CD4-positive, alpha-beta T cell treated with Interleukin-2 at 100 ng/mL for 4 hours (primary cell): ENCODE data around the gene KRT15.

Source experiments
- DNase-seq: peaks from one replicate; pipeline ENCODE4 v3.0.0-alpha.2; 2020; ENCODE audit warnings: low spot score

KRT15 gene

GRCh38 chr17:41523787-41524186 is 5.1 kb upstream of the KRT15 start:
- no peak for DNase-seq

GRCh38 chr17:41523225-41523593 is 4.5 kb upstream of the KRT15 start:
- no peak for DNase-seq

- DNase-seq: no peak
These were observed 3.9 kb upstream of the KRT15 start for GRCh38 chr17:41522301-41523224.

- no peak for DNase-seq
These were observed 3.0 kb upstream of the KRT15 start for GRCh38 chr17:41521574-41522261.

GRCh38 chr17:41520821-41521521 is 2.3 kb upstream of the KRT15 start:
- no peak for DNase-seq

GRCh38 chr17:41519501-41520224 is 973 bp upstream of the KRT15 start:
- no peak for DNase-seq

- no peak for DNase-seq
These were observed 659 bp downstream of the KRT15 start for GRCh38 chr17:41518031-41518430.

GRCh38 chr17:41516830-41517283 is 1.8 kb downstream of the KRT15 start:
- no peak for DNase-seq

- DNase-seq: no peak
These were observed 2.4 kb downstream of the KRT15 start for GRCh38 chr17:41516147-41516829.

GRCh38 chr17:41513168-41513547 is 5.5 kb downstream of the KRT15 start:
- DNase-seq: no peak

GRCh38 chr17:41512546-41513167 is 6.0 kb downstream of the KRT15 start:
- no peak for DNase-seq

GRCh38 chr17:41511716-41512115 is 7.0 kb downstream of the KRT15 start:
- no peak for DNase-seq

- no peak for DNase-seq
These were observed 7.6 kb downstream of the KRT15 start for GRCh38 chr17:41511116-41511515.

GRCh38 chr17:41510251-41511065 is 8.2 kb downstream of the KRT15 start:
- DNase-seq: no peak

- no peak for DNase-seq
These were observed 11.3 kb downstream of the KRT15 start for GRCh38 chr17:41507315-41507880.

GRCh38 chr17:41505809-41506767 is 12.6 kb downstream of the KRT15 start:
- no peak for DNase-seq

GRCh38 chr17:41505007-41505808 is 13.5 kb downstream of the KRT15 start, which contains the start of gene KRT13:
KRT13 (minus strand) TSS chr17:41505612; CDS start chr17:41505550, 62 bp downstream.
- no peak for DNase-seq
